ENCODE results near the gene PCGF6.

Gene PCGF6

GRCh38 chr10:103254538-103255325 is 96.2 kb downstream of the PCGF6 start:
- no peak for DNase-seq

- no peak for DNase-seq
Observed at GRCh38 chr10:103254113-103254512, 96.8 kb downstream of the PCGF6 start.
